HCT116 (cell line): ENCODE results near the gene CRP. TPM values are rescaled to one million over a fixed set of nuclear protein-coding genes. Genes with fewer than 3 reads are reported as not detected.

Experiments
- ATAC-seq: fragments of 200-7000 bp; cut with Tn5 transposase; 2 replicates; pipeline ENCODE4 v1.9.1; 2020; ENCODE audit warnings: mild to moderate bottlenecking, moderate library complexity
- BruUV-seq: library from RNA; stranded (reverse); fragments of 400-500 nt; replicated peaks from 2 replicates; lab custom pipeline; 2021; lab: Mats Ljungman, UMichigan
- CTCF ChIA-PET: fragments of 300-600 bp; sonication (Branson Sonifier 250); formaldehyde crosslinking; loops from one replicate; lab custom pipeline; 2021; ENCODE audit warnings: antibody characterized with exemption; lab: Charles Lee
- POLR2A ChIA-PET: fragments of 300-600, 350-600 bp; sonication (Branson Sonifier 250); formaldehyde crosslinking; loops from one replicate; lab custom pipeline; 2021; ENCODE audit warnings: antibody characterized with exemption; lab: Charles Lee
- RAD21 ChIA-PET, 2 experiments: fragments of 300-600 bp; sonication (Branson Sonifier 250); formaldehyde crosslinking; loops; one replicate each; lab custom pipeline; 2023; ENCODE audit warnings: low total read pairs in 2 of 2; ENCODE audit not compliant: uncharacterized antibody in 2 of 2, unreplicated experiment in 2 of 2, low non-redundant PET in 1 of 2; lab: Charles Lee
- DNase-seq: peaks from one replicate; pipeline ENCODE4 v3.0.0-alpha.2; 2010; ENCODE audit warnings: low read depth, low spot score
- H2AFZ ChIP-seq: fragments of 200-600 bp; shearing (Covaris generic), sonication (generic); 2 replicates; pipeline ENCODE4 v1.6.1; 2017; ENCODE audit warnings: low read depth, mixed run types, mixed read lengths, antibody characterized with exemption, low read length; ENCODE audit not compliant: poor library complexity, severe bottlenecking
- H3K27ac ChIP-seq: 2 replicates; pipeline ENCODE4 v1.5.1; 2012; ENCODE audit warnings: low read depth, low read length
- H3K27me3 ChIP-seq: fragments of 200-600 bp; sonication (generic); 2 replicates; pipeline ENCODE4 v1.6.1; 2016; ENCODE audit warnings: mixed run types, low read length, mixed read lengths; ENCODE audit not compliant: insufficient read depth
- H3K36me3 ChIP-seq, 2 experiments: fragments of 200-500 bp in 1 of 2; fragments of 200-600 bp in 1 of 2; sonication (Bioruptor generic) in 1 of 2; sonication (generic) in 1 of 2; 2 replicates each; pipeline versions ENCODE4 v1.5.1 to v1.6.1; 2014 to 2016; ENCODE audit warnings: low read length in 2 of 2, inconsistent platforms in 1 of 2, mixed read lengths in 1 of 2, mixed run types in 1 of 2; ENCODE audit not compliant: insufficient read depth in 2 of 2, control insufficient read depth in 1 of 2
- H3K4me1 ChIP-seq, 2 experiments: fragments of 200-600 bp in 1 of 2; sonication (generic) in 1 of 2; 2 replicates each; pipeline versions ENCODE4 v1.5.1 to v1.6.1; 2012 to 2017; ENCODE audit warnings: low read length in 2 of 2, inconsistent platforms in 1 of 2, mild to moderate bottlenecking in 1 of 2, mixed read lengths in 1 of 2, mixed run types in 1 of 2, moderate library complexity in 1 of 2; ENCODE audit not compliant: insufficient read depth in 2 of 2, control insufficient read depth in 1 of 2
- H3K4me2 ChIP-seq: fragments of 200-600 bp; sonication (generic); 2 replicates; pipeline ENCODE4 v1.6.1; 2017; ENCODE audit warnings: mixed run types, low read length, mixed read lengths
- H3K4me3 ChIP-seq, 2 experiments: fragments of 200-600 bp in 1 of 2; sonication (generic) in 1 of 2; replicated peaks in 1 of 2; 2 replicates each; pipeline ENCODE4 v1.5.1; 2011 to 2016; ENCODE audit warnings: low read length in 2 of 2, control low read depth in 1 of 2, low read depth in 1 of 2, mild to moderate bottlenecking in 1 of 2, mixed read lengths in 1 of 2, mixed run types in 1 of 2
- H3K79me2 ChIP-seq: fragments of 200-600 bp; sonication (generic); 2 replicates; pipeline ENCODE4 v1.6.1; 2017; ENCODE audit warnings: mild to moderate bottlenecking, mixed run types, low read length, moderate library complexity, mixed read lengths; ENCODE audit not compliant: insufficient read depth
- H3K9ac ChIP-seq: fragments of 200-600 bp; sonication (generic); 2 replicates; pipeline ENCODE4 v1.6.1; 2016; ENCODE audit warnings: low read length, mixed read lengths
- H3K9me2 ChIP-seq: fragments of 200-600 bp; sonication (generic), shearing (Covaris generic); 2 replicates; pipeline ENCODE4 v1.6.1; 2017; ENCODE audit warnings: mixed run types, mild to moderate bottlenecking, moderate library complexity; ENCODE audit not compliant: insufficient read depth
- H3K9me3 ChIP-seq, 2 experiments: fragments of 200-500 bp in 1 of 2; fragments of 200-600 bp in 1 of 2; sonication (Bioruptor generic) in 1 of 2; sonication (generic) in 1 of 2; 2 replicates each; pipeline ENCODE4 v1.6.1; 2014 to 2017; ENCODE audit warnings: low read length in 2 of 2, mixed read lengths in 2 of 2, inconsistent platforms in 1 of 2, low read depth in 1 of 2, mild to moderate bottlenecking in 1 of 2, mixed run types in 1 of 2, moderate library complexity in 1 of 2; ENCODE audit not compliant: control insufficient read depth in 1 of 2, insufficient read depth in 1 of 2
- H4K20me1 ChIP-seq: fragments of 200-600 bp; sonication (generic), shearing (Covaris generic); 2 replicates; pipeline ENCODE4 v1.6.1; 2017; ENCODE audit warnings: mixed run types, mild to moderate bottlenecking, moderate library complexity; ENCODE audit not compliant: insufficient read depth
- CBX3 ChIP-seq: IDR thresholded peaks from 2 replicates; pipeline ENCODE4 v1.6.1; 2012; ENCODE audit warnings: low read depth
- CEBPB ChIP-seq: IDR thresholded peaks from 2 replicates; pipeline ENCODE4 v1.6.1; 2012; ENCODE audit warnings: low read depth
- EGR1 ChIP-seq: IDR thresholded peaks from 2 replicates; pipeline ENCODE4 v1.6.1; 2012; ENCODE audit warnings: low read depth
- ELF1 ChIP-seq: IDR thresholded peaks from 2 replicates; pipeline ENCODE4 v1.6.1; 2012; ENCODE audit warnings: low read depth, borderline replicate concordance
- POLR2A ChIP-seq: IDR thresholded peaks from 2 replicates; pipeline ENCODE4 v1.7.0; 2011; ENCODE audit warnings: borderline replicate concordance; ENCODE audit not compliant: insufficient read depth, insufficient read length; ENCODE audit errors: extremely low read depth
- SIN3A ChIP-seq: IDR thresholded peaks from 2 replicates; pipeline ENCODE4 v1.6.1; 2012; ENCODE audit warnings: low read depth
- SP1 ChIP-seq: IDR thresholded peaks from 2 replicates; pipeline ENCODE4 v1.6.1; 2012; ENCODE audit warnings: low read depth
- SRF ChIP-seq: IDR thresholded peaks from 2 replicates; pipeline ENCODE4 v1.6.1; 2012; ENCODE audit warnings: low read depth
- TCF7L2 ChIP-seq: IDR thresholded peaks from 2 replicates; pipeline ENCODE4 v1.7.0; 2011; ENCODE audit warnings: borderline replicate concordance, inconsistent platforms; ENCODE audit not compliant: insufficient read depth, insufficient read length; ENCODE audit errors: extremely low read depth
- YY1 ChIP-seq: IDR thresholded peaks from 2 replicates; pipeline ENCODE4 v1.6.1; 2011; ENCODE audit warnings: low read length, low read depth, moderate library complexity, mild to moderate bottlenecking; ENCODE audit not compliant: insufficient replicate concordance; ENCODE audit errors: extremely low read depth
- intact Hi-C: fragments of 100-400 bp; cut with micrococcal nuclease; formaldehyde crosslinking; loops from 2 replicates; pipeline ENCODE4 v1.10.0; 2022
- total RNA-seq: library from RNA; stranded (reverse); gene quantifications from one replicate; pipeline ENCODE4 v1.2.1, GENCODE V29; 2021; ENCODE audit not compliant: unreplicated experiment
- TF ChIP-seq, protein P1 (sequence below): IDR thresholded peaks from 2 replicates; pipeline ENCODE4 v1.6.1; 2011; ENCODE audit warnings: mild to moderate bottlenecking, low read length, moderate library complexity; ENCODE audit not compliant: insufficient replicate concordance; ENCODE audit errors: extremely low read depth
- TF ChIP-seq, protein P2 (sequence below): IDR thresholded peaks from 2 replicates; pipeline ENCODE4 v1.6.1; 2012

Gene CRP
- total RNA-seq, 1 experiment from 2014 or later = 1.3 TPM

DNA sequence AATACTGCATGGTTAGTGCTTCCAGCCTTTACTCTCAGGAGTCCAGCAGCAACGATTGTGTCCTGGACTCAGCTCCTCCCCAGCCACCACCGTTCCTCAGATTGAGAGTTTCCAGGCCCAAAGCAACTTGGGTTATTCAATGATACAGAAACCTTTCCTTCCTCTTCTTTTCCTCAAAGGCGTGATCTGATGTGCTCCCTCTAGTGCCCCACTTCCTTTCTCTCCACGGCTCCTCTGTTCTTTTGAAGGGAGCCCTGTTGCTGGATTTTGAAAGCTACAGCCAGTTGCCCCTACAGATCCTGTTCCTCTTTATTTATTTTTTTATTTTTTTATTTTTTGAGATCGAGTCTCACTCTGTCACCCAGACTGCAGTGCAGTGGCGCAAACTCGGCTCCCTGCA, 14.1 kb downstream of the CRP start:
- POLR2A ChIA-PET = no interaction called here
- H3K36me3 ChIP-seq = no peaks in the 10 kb centered on the region
- intact Hi-C loops = no loop called here
- CTCF ChIA-PET = no interaction called here
- H3K27ac ChIP-seq = no peak overlapping the region
- H3K4me1 ChIP-seq = no peaks in the 10 kb centered on the region
- H3K79me2 ChIP-seq = no peaks in the 10 kb centered on the region
- no peak overlapping the region for H3K4me3 ChIP-seq
- no TSS peak for BruUV-seq
- RAD21 ChIA-PET = no interaction called here
- H2AFZ ChIP-seq = no peak overlapping the region
- H3K4me2 ChIP-seq = no peak overlapping the region
- H3K27me3 ChIP-seq = peaks cover 17% of the 10 kb centered on the region
- no peaks in the 10 kb centered on the region for H3K9me2 ChIP-seq
- no peak for TF ChIP-seq SIN3A
- no peak for TF ChIP-seq TCF7L2
- TF ChIP-seq, protein P1, sequence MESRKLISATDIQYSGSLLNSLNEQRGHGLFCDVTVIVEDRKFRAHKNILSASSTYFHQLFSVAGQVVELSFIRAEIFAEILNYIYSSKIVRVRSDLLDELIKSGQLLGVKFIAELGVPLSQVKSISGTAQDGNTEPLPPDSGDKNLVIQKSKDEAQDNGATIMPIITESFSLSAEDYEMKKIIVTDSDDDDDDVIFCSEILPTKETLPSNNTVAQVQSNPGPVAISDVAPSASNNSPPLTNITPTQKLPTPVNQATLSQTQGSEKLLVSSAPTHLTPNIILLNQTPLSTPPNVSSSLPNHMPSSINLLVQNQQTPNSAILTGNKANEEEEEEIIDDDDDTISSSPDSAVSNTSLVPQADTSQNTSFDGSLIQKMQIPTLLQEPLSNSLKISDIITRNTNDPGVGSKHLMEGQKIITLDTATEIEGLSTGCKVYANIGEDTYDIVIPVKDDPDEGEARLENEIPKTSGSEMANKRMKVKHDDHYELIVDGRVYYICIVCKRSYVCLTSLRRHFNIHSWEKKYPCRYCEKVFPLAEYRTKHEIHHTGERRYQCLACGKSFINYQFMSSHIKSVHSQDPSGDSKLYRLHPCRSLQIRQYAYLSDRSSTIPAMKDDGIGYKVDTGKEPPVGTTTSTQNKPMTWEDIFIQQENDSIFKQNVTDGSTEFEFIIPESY = no peak
- TF ChIP-seq CEBPB = no peak
- no peak for TF ChIP-seq ELF1
- TF ChIP-seq CBX3 = no peak
- TF ChIP-seq SP1 = no peak
- no peak for TF ChIP-seq YY1
- no peak overlapping the region for H3K9ac ChIP-seq
- H4K20me1 ChIP-seq = no peaks in the 10 kb centered on the region
- ATAC-seq (peak; percentile 25; the same call in 1 of the 2 replicates), DNase-seq (no peak)
- no peaks in the 10 kb centered on the region for H3K9me3 ChIP-seq

DNA sequence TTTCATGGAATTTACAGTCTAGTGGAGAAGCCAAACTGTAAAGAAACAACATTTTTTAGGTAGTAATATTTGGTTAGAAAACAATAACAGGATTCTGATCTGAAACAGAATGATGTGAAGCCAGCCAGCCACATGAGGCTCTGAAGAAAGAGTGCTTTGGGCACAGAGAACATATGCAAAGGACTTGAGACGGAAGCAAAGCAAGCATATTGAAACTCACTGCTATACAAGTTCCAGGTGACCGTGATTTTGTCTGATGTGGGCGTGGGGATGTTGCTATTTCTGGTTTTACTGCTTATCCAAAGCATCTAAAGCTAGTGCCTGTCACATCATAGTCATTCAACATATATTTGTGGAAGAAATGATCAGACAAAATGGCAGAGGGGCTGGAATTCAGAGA, 14.7 kb downstream of the CRP start:
- H2AFZ ChIP-seq = no peak overlapping the region
- BruUV-seq = no TSS peak
- no peaks in the 10 kb centered on the region for H3K9me3 ChIP-seq
- no peaks in the 10 kb centered on the region for H3K9me2 ChIP-seq
- ChIA-PET POLR2A (no interaction called here), RAD21 (no interaction called here), CTCF (no interaction called here)
- ATAC-seq (no peak), DNase-seq (no peak)
- H3K4me3 ChIP-seq = no peak overlapping the region
- H3K9ac ChIP-seq = no peak overlapping the region
- intact Hi-C loops = no loop called here
- no peaks in the 10 kb centered on the region for H3K4me1 ChIP-seq
- H3K79me2 ChIP-seq = no peaks in the 10 kb centered on the region
- no peaks in the 10 kb centered on the region for H3K36me3 ChIP-seq
- H3K27me3 ChIP-seq = peaks cover 17% of the 10 kb centered on the region
- H4K20me1 ChIP-seq = no peaks in the 10 kb centered on the region
- no peak overlapping the region for H3K27ac ChIP-seq
- TF ChIP-seq, protein P2, sequence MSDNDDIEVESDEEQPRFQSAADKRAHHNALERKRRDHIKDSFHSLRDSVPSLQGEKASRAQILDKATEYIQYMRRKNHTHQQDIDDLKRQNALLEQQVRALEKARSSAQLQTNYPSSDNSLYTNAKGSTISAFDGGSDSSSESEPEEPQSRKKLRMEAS = no peak
- no peak for TF ChIP-seq EGR1
- no peak for TF ChIP-seq SRF
- TF ChIP-seq POLR2A = no peak
- no peak for TF ChIP-seq YY1
- TF ChIP-seq TCF7L2 = no peak
- TF ChIP-seq, protein P1 = no peak
- TF ChIP-seq ELF1 = no peak
- no peak for TF ChIP-seq SIN3A
- no peak overlapping the region for H3K4me2 ChIP-seq
